Lower lobe of right lung (tissue), 2 donors: Measurements from ENCODE around the gene RGS7BP. TPM values are rescaled to one million over a fixed set of nuclear protein-coding genes. Genes with fewer than 3 reads are reported as not detected.
A peak's percentile ranks its signal among the peaks of the same experiment; 100 is the strongest.

Experiments
- ATAC-seq, 2 donors: fragments of 200-7000 bp; cut with Tn5 transposase; one replicate each; pipeline ENCODE4 v1.9.1; 2020 to 2022; ENCODE audit warnings: mild to moderate bottlenecking in 2 of 2, moderate library complexity in 2 of 2
- DNase-seq: peaks from one replicate; pipeline ENCODE4 v3.0.0-alpha.2; 2020
- H3K27ac ChIP-seq: fragments of 200-600 bp; one replicate; pipeline ENCODE4 v1.8.0; 2022
- H3K27me3 ChIP-seq: fragments of 200-600 bp; one replicate; pipeline ENCODE4 v1.8.0; 2022; ENCODE audit warnings: low read depth
- H3K36me3 ChIP-seq: fragments of 200-600 bp; one replicate; pipeline ENCODE4 v1.8.0; 2022; ENCODE audit warnings: mild to moderate bottlenecking
- H3K4me1 ChIP-seq: fragments of 200-600 bp; one replicate; pipeline ENCODE4 v1.8.0; 2022
- H3K4me3 ChIP-seq: fragments of 200-600 bp; one replicate; pipeline ENCODE4 v1.8.0; 2022; ENCODE audit warnings: mild to moderate bottlenecking
- H3K9me3 ChIP-seq: fragments of 200-600 bp; one replicate; pipeline ENCODE4 v1.8.0; 2022
- intact Hi-C: fragments of 100-400 bp; cut with DNase I; formaldehyde crosslinking; loops from one replicate; pipeline ENCODE4 v1.11.0; 2022
- long read RNA-seq: library from polyadenylated mRNA; unstranded; transcript quantifications from one replicate; pipeline ENCODE4 v2.0.0, GENCODE V29; 2021
- total RNA-seq: library from RNA; stranded (reverse); fragmentation: NEBNext Ultra II Directional; extraction: Animal tissue kit (Norgen Biotek cat#: 25700); gene quantifications from one replicate; pipeline ENCODE4 v1.2.1, GENCODE V29; 2021
- TF ChIP-seq, protein P1 (sequence below): fragments of 200-600 bp; IDR thresholded peaks from one replicate; pipeline ENCODE4 v1.8.0; 2022; ENCODE audit warnings: antibody characterized with exemption, mild to moderate bottlenecking
- donor health status: DM: no; HTN: yes; CAD: no; lungs with severe emphysema.

The RGS7BP gene
- total RNA-seq, result 1.6 TPM
- long read RNA-seq, result 0 reads

DNA sequence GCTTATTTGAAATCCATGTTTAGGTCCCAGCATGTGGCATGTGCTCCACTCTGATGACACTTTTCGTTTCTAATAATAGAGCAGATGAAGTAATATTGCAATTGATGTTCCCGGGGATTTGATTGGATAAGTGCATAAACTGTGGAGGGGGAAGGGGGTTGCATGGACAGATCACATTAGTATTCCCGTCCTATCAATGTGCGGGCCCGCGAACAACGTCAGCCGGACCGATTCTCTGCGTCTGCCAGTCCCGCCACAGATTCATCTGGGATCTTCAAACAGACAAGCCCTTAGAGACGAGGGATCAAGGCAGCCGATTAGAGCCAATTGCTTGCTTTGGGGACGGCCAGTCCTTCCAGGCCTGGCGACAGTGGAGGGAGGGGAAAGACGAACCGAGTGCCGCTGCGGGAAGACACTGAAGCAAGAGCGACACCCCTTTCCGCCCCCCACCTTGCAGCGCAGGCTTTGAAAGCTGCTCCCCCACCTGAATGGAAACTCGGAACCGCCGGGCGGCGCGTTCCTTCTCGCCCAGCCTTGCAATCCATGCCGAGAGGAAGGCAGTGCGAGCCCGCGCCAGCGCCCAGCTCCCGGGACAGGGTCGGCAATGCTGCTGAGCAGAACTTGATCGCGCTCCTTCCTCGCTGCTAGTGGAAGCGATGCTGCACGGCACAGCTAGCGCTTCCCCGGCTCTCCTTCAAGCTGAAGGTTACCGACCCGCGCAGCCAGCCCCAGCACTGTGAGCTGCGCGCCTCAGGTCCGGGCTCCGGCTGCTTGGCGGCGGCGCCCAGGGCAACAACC lies at the start of gene RGS7BP:
TSS of gene RGS7BP (plus strand) at position 247 of the 798 bp plus-strand sequence. CDS start 610 bp downstream, outside the sequence.
- DNase-seq (peak; percentile 46), ATAC-seq (peak; percentile 81 to 91)
- Histone ChIP-seq H3K36me3 (no peaks in the 10 kb centered on the region), H3K27ac (no peak within 1 kb of the TSS), H3K4me1 (peaks cover 5% of the 10 kb centered on the region), H3K27me3 (peaks cover 40% of the 10 kb centered on the region), H3K4me3 (peak within 1 kb of the TSS; percentile 54), H3K9me3 (no peaks in the 10 kb centered on the region)
- TF ChIP-seq, protein P1, sequence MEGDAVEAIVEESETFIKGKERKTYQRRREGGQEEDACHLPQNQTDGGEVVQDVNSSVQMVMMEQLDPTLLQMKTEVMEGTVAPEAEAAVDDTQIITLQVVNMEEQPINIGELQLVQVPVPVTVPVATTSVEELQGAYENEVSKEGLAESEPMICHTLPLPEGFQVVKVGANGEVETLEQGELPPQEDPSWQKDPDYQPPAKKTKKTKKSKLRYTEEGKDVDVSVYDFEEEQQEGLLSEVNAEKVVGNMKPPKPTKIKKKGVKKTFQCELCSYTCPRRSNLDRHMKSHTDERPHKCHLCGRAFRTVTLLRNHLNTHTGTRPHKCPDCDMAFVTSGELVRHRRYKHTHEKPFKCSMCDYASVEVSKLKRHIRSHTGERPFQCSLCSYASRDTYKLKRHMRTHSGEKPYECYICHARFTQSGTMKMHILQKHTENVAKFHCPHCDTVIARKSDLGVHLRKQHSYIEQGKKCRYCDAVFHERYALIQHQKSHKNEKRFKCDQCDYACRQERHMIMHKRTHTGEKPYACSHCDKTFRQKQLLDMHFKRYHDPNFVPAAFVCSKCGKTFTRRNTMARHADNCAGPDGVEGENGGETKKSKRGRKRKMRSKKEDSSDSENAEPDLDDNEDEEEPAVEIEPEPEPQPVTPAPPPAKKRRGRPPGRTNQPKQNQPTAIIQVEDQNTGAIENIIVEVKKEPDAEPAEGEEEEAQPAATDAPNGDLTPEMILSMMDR, result no peak
- intact Hi-C loops, result no loop called here

DNA sequence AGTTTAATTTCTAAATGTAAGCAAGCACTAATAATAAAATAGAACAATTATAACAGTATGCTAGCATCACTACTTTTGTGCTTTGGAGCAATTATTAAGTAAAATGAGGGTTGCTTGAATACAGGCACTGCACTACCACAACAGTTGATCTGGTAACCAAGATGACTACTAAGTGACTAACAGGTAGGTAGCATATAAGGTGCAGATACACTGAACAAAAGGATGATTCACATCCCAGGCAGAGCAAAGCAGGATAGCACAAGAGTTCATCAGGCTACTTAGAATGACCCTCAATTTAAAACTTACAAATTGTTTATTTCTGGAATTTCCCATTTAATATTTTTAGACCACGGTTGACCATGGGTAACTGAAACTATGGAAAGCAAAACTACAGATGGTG lies 48.0 kb upstream of the RGS7BP start:
- DNase-seq (no peak), ATAC-seq (no peak)
- intact Hi-C loops, result no loop called here
- Histone ChIP-seq H3K4me1 (no peaks in the 10 kb centered on the region), H3K9me3 (no peaks in the 10 kb centered on the region), H3K27ac (no peak overlapping the region), H3K36me3 (no peaks in the 10 kb centered on the region), H3K4me3 (no peak overlapping the region), H3K27me3 (no peaks in the 10 kb centered on the region)
- TF ChIP-seq, protein P1, result no peak

DNA sequence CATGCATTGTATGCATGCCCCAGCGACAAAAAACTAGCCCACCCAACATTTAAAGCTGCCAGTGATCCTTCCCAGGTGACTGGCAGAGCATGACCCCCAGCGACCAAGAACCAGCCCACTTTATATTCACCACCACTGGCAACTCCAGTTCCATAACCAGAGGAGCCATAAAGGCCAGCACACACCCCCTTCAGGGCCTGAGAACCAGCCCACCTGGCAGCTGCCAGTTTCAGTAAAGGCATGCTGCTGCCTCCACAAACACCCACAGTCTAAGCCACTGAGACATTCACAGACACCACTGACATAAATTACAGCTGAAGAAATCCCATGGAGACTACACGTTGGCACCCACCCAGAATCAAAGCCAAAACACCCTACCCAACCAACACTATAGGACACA lies 46.9 kb upstream of the RGS7BP start:
- TF ChIP-seq, protein P1, result no peak
- DNase-seq (no peak), ATAC-seq (no peak)
- no peaks in the 10 kb centered on the region for H3K27me3 ChIP-seq
- no peaks in the 10 kb centered on the region for H3K4me1 ChIP-seq
- no peaks in the 10 kb centered on the region for H3K36me3 ChIP-seq
- peaks cover 5% of the 10 kb centered on the region for H3K9me3 ChIP-seq
- no peak overlapping the region for H3K4me3 ChIP-seq
- no peak overlapping the region for H3K27ac ChIP-seq
- intact Hi-C loops, result no loop called here

DNA sequence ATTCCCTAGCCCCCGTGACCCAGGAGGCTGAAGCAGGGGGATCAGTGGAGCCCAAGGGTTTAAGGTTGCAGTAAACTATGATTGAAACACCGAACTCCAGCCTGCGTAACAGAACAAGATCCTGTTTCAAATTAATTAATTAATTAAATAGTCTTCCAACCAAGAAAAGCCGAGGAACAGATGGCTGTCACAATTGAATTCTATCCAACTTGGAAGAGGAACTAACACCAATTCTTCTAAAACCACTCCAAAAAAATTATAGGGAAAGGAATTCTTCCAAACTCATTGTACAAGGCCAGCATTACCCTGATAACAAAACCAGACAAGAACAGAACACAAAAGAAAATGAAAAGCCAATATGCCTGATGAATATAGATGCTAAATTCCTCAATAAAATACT lies 43.4 kb upstream of the RGS7BP start:
- DNase-seq, result no peak
- intact Hi-C loops, result no loop called here
- TF ChIP-seq, protein P1, result no peak
- Histone ChIP-seq H3K9me3 (peaks cover 7% of the 10 kb centered on the region), H3K36me3 (no peaks in the 10 kb centered on the region), H3K27me3 (no peaks in the 10 kb centered on the region), H3K27ac (no peak overlapping the region), H3K4me3 (no peak overlapping the region), H3K4me1 (no peaks in the 10 kb centered on the region)
- ATAC-seq, result no peak

DNA sequence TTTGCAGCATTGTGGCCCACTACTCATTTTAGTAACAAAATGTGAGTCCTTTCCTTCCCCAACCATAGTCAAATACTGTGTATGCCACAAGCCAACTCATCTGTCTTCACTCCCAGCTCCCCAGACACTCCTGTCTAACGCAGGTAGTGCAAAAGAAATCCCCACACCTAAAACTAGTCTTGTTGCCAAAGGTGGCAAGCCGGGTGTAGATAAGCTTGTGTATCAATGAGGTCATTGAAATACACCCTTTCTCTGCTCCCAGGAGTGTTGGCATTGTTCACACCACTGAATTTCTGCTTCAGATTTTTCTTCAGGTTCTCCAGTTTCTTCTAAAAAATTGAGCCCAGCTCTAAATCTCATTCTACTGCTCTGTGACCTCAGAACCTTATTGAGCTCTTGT lies 19.7 kb upstream of the RGS7BP start:
- H3K36me3 ChIP-seq, result no peaks in the 10 kb centered on the region
- no peak overlapping the region for H3K27ac ChIP-seq
- no peak for DNase-seq
- H3K9me3 ChIP-seq, result no peaks in the 10 kb centered on the region
- H3K4me3 ChIP-seq, result no peak overlapping the region
- TF ChIP-seq, protein P1, result no peak
- no peaks in the 10 kb centered on the region for H3K27me3 ChIP-seq
- no peak for ATAC-seq
- H3K4me1 ChIP-seq, result no peaks in the 10 kb centered on the region
- intact Hi-C loops, result no loop called here
